SU-DHL-6 (cell line): ENCODE results near the gene BCKDHB.

ENCODE experiments used
- H2AFZ ChIP-seq: fragments of 200-600 bp; sonication (generic); 2 replicates; pipeline ENCODE4 v1.6.1; 2014; ENCODE audit warnings: low read depth, mild to moderate bottlenecking, moderate library complexity, mixed read lengths, antibody characterized with exemption, low read length; ENCODE audit not compliant: severe bottlenecking
- H3F3A ChIP-seq: fragments of 200-600 bp; shearing (Covaris generic); 2 replicates; pipeline ENCODE4 v1.6.0; 2016; ENCODE audit warnings: antibody characterized with exemption, mild to moderate bottlenecking; ENCODE audit not compliant: insufficient read depth
- H3K27ac ChIP-seq: fragments of 200-600 bp; sonication (generic); 2 replicates; pipeline ENCODE4 v1.5.1; 2016; ENCODE audit warnings: low read depth, mild to moderate bottlenecking, low read length, moderate library complexity, mixed read lengths
- H3K27me3 ChIP-seq: fragments of 200-600 bp; sonication (generic), shearing (Covaris generic); 2 replicates; pipeline ENCODE4 v1.6.0; 2014; ENCODE audit warnings: mild to moderate bottlenecking, low read length
- H3K36me3 ChIP-seq: fragments of 200-600 bp; sonication (generic); 2 replicates; pipeline ENCODE4 v1.6.1; 2014; ENCODE audit warnings: mild to moderate bottlenecking, low read length, mixed read lengths
- H3K4me2 ChIP-seq: fragments of 300-600, 200-600 bp; shearing (Covaris generic), sonication (generic); 2 replicates; pipeline ENCODE4 v1.6.0; 2014; ENCODE audit warnings: low read length, low read depth, mild to moderate bottlenecking; ENCODE audit not compliant: poor library complexity, severe bottlenecking
- H3K4me3 ChIP-seq: fragments of 200-600 bp; sonication (generic); 2 replicates; pipeline ENCODE4 v1.5.1; 2014; ENCODE audit warnings: antibody characterized with exemption, low read length, mild to moderate bottlenecking, mixed read lengths; ENCODE audit not compliant: insufficient read depth, poor library complexity, severe bottlenecking
- H3K79me2 ChIP-seq: fragments of 200-600 bp; sonication (generic); 2 replicates; pipeline ENCODE4 v1.6.1; 2014; ENCODE audit warnings: mild to moderate bottlenecking, low read length, moderate library complexity; ENCODE audit not compliant: insufficient read depth
- H3K9ac ChIP-seq: fragments of 200-600 bp; sonication (generic); 2 replicates; pipeline ENCODE4 v1.7.0; 2014; ENCODE audit warnings: mild to moderate bottlenecking, low read length
- H3K9me2 ChIP-seq: fragments of 200-600 bp; sonication (generic); replicated peaks from 2 replicates; pipeline ENCODE4 v1.6.1; 2014; ENCODE audit warnings: low read length; ENCODE audit not compliant: insufficient read depth
- H3K9me3 ChIP-seq: fragments of 200-600 bp; sonication (generic); 2 replicates; pipeline ENCODE4 v1.6.1; 2014; ENCODE audit warnings: low read length, mixed read lengths; ENCODE audit not compliant: insufficient read depth
- H4K20me1 ChIP-seq: fragments of 200-600 bp; sonication (generic); 2 replicates; pipeline ENCODE4 v1.6.1; 2014; ENCODE audit warnings: low read depth, mild to moderate bottlenecking, antibody characterized with exemption, low read length, moderate library complexity, mixed read lengths
- EZH2phosphoT487 ChIP-seq: fragments of 200-600 bp; sonication (generic), shearing (Covaris generic); conservative IDR thresholded peaks from 2 replicates; pipeline ENCODE4 v1.6.1; 2018; ENCODE audit warnings: mild to moderate bottlenecking, antibody characterized with exemption, low read length, moderate library complexity, mixed read lengths
- TF ChIP-seq, protein P1 (sequence below): fragments of 200-600 bp; sonication (generic); IDR thresholded peaks from one replicate; pipeline ENCODE4 v1.5.1; 2017; ENCODE audit warnings: antibody characterized with exemption, mild to moderate bottlenecking, low read length, moderate library complexity; ENCODE audit not compliant: insufficient read depth, poor library complexity, severe bottlenecking

Gene BCKDHB

DNA sequence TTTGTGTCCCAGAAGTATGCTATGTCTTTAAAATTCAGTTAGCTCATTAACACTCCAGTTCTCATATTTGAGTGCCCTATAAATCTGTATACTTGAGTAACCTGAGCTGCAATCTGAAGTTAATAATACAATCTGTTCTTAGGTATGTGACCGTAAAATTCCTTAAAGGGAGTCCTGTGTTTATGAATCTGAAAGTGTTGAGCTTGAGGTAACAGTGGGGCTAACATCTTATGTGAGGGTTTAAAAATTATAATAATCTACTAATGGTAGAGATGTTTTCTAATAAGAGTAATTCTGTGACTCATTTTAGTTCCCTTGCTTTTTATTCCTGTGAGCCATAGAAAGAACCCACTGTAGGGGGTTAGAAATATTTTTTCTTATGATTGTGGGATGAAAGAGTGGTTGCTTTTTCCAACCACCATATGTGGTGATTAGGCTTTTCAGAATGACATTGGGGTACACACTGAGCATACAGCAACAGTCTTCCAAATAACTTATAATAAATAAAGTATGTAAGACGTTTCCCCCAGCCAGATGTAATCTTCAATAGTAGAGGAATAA lies 121.2 kb downstream of the BCKDHB start:
- H2AFZ ChIP-seq: no peak overlapping the region
- H3K4me2 ChIP-seq: no peak overlapping the region
- H3K27me3 ChIP-seq: no peaks in the 10 kb centered on the region
- H3K9ac ChIP-seq: no peak overlapping the region
- H3K9me2 ChIP-seq: no peaks in the 10 kb centered on the region
- no peak overlapping the region for H3K27ac ChIP-seq
- no peaks in the 10 kb centered on the region for H3K79me2 ChIP-seq
- H3K9me3 ChIP-seq: no peaks in the 10 kb centered on the region
- no peak overlapping the region for H3K4me3 ChIP-seq
- H3K36me3 ChIP-seq: no peaks in the 10 kb centered on the region
- H4K20me1 ChIP-seq: no peaks in the 10 kb centered on the region
- TF ChIP-seq EZH2phosphoT487: no peak
- TF ChIP-seq, protein P1, sequence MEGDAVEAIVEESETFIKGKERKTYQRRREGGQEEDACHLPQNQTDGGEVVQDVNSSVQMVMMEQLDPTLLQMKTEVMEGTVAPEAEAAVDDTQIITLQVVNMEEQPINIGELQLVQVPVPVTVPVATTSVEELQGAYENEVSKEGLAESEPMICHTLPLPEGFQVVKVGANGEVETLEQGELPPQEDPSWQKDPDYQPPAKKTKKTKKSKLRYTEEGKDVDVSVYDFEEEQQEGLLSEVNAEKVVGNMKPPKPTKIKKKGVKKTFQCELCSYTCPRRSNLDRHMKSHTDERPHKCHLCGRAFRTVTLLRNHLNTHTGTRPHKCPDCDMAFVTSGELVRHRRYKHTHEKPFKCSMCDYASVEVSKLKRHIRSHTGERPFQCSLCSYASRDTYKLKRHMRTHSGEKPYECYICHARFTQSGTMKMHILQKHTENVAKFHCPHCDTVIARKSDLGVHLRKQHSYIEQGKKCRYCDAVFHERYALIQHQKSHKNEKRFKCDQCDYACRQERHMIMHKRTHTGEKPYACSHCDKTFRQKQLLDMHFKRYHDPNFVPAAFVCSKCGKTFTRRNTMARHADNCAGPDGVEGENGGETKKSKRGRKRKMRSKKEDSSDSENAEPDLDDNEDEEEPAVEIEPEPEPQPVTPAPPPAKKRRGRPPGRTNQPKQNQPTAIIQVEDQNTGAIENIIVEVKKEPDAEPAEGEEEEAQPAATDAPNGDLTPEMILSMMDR: no peak
- no peaks in the 10 kb centered on the region for H3F3A ChIP-seq

DNA sequence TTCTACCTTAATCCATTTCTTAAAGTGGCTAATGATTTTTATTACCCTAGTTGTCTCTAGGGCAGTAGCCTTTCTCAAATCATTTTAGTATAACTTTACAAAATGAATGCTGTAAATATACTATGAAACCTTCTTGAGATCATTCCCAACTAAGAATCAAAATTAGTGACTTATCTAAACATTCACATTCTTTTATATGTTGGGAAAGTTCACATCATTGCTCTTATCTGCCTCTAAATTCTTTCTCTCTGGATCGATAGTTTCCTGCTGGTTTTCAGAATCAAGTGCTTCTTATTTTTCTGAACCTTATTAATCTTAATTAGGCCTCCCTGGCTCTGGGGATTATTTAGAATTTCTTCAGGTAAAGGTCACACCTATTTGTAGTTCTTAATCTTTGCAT lies 126.8 kb downstream of the BCKDHB start:
- Histone ChIP-seq H3K36me3 (no peaks in the 10 kb centered on the region), H3K4me2 (no peak overlapping the region), H3K27ac (no peak overlapping the region), H3K9ac (no peak overlapping the region), H4K20me1 (no peaks in the 10 kb centered on the region), H2AFZ (no peak overlapping the region), H3K79me2 (no peaks in the 10 kb centered on the region), H3F3A (no peaks in the 10 kb centered on the region), H3K9me2 (no peaks in the 10 kb centered on the region), H3K27me3 (no peaks in the 10 kb centered on the region), H3K4me3 (no peak overlapping the region), H3K9me3 (no peaks in the 10 kb centered on the region)
- TF ChIP-seq, protein P1: no peak
- TF ChIP-seq EZH2phosphoT487: no peak

DNA sequence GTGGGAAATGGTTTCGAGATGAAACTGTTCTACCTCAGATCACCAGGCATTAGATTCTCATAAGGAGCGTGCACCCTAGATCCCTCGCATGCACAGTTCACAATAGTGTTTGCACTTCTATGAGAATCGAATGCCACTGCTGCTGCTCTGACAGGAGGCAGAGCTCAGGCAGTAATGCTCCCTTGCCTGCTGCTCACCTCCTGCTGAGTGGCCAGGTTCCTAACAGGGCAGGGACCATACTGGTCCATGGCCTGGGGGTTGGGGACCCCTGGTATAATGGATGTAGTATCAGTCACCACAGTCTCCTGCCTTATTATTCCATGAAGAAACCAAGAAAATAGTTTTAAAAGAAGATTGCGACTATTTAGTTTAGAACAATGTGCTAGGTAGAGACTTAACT lies 127.5 kb downstream of the BCKDHB start:
- no peaks in the 10 kb centered on the region for H3K9me3 ChIP-seq
- no peak overlapping the region for H3K4me2 ChIP-seq
- no peaks in the 10 kb centered on the region for H3K79me2 ChIP-seq
- H3K27me3 ChIP-seq: no peaks in the 10 kb centered on the region
- H3F3A ChIP-seq: no peaks in the 10 kb centered on the region
- TF ChIP-seq, protein P1: no peak
- no peak for TF ChIP-seq EZH2phosphoT487
- no peaks in the 10 kb centered on the region for H4K20me1 ChIP-seq
- H3K9me2 ChIP-seq: no peaks in the 10 kb centered on the region
- H3K27ac ChIP-seq: no peak overlapping the region
- H3K4me3 ChIP-seq: no peak overlapping the region
- H3K36me3 ChIP-seq: no peaks in the 10 kb centered on the region
- H3K9ac ChIP-seq: no peak overlapping the region
- H2AFZ ChIP-seq: no peak overlapping the region

DNA sequence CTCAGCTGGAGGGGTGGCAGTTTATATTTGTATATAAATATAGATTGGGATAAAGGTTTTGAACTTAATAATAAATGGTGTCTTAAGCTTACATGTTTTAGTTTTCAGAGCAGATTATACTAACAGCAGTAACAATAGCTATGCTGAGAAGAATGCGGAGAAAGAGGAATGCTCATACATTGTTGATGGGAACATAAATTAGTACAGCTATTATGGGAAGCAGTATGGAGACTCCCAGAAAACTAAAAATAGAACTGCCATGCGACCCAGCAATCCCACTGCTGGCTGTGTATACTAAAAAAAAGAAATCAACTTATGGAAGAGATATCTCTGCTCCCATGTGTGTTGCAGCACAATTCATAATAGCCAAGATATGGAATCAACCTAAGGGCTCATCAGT lies 127.9 kb downstream of the BCKDHB start:
- TF ChIP-seq, protein P1: no peak
- TF ChIP-seq EZH2phosphoT487: no peak
- Histone ChIP-seq H3K9me3 (no peaks in the 10 kb centered on the region), H3K4me3 (no peak overlapping the region), H3K9ac (no peak overlapping the region), H3K9me2 (no peaks in the 10 kb centered on the region), H3K79me2 (no peaks in the 10 kb centered on the region), H3K4me2 (no peak overlapping the region), H3K27me3 (no peaks in the 10 kb centered on the region), H3F3A (no peaks in the 10 kb centered on the region), H3K36me3 (no peaks in the 10 kb centered on the region), H2AFZ (no peak overlapping the region), H4K20me1 (no peaks in the 10 kb centered on the region), H3K27ac (no peak overlapping the region)
